ENCODE data around the gene ELFN1. TPM values are rescaled to one million over a fixed set of nuclear protein-coding genes. Genes with fewer than 3 reads are reported as not detected.

ELFN1 gene
- total RNA-seq, 1 donor from 2014 or later = 0.62 TPM

DNA sequence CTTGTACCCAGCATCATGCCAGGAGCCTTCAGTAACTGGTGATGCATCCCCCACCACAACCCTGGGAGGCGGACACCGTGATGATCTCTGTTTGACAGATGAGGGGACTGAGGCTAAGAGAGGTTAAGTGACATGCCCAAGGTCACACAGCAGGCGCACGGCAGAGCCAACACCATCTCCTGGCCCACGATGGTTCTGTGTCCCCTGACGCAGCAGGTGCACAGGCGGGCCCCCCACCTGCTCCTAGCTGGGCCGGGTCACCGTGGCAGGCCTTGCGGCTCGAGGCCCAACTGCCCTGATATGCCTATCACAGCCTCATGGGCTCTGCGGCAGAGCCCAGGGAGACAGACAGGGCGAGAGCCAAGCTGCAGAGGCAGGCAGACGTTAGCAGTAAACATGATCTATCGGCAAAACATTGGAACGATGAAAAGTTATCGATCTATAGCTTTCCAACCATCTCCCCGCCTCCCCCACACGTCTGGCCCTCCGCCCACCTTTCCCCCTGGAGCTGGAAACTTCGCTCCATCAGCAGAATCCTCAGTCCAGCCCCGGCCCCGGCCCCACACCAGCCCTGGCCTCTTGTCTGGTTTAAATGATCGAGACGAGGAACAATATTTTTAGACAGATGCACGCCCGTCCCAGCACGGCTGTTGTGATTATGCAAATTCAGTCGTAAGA, 65.9 kb downstream of the ELFN1 start:
- Mint-ChIP-seq H3K36me3 (ENCODE audit: unreplicated experiment) (no peaks in the 10 kb centered on the region), H3K4me3 (ENCODE audit: unreplicated experiment) (no peak overlapping the region), H3K27me3 (ENCODE audit: unreplicated experiment) (peaks cover 12% of the 10 kb centered on the region), H3K4me1 (ENCODE audit: unreplicated experiment) (no peaks in the 10 kb centered on the region), H3K9me3 (ENCODE audit: unreplicated experiment) (no peaks in the 10 kb centered on the region), H3K27ac (ENCODE audit: unreplicated experiment) (no peak overlapping the region)
- DNase-seq (ENCODE audit: extremely low spot score, unreplicated experiment) = no peak
- TF ChIP-seq CTCF (IDR thresholded peaks at IDR 0.05) = no peak

DNA sequence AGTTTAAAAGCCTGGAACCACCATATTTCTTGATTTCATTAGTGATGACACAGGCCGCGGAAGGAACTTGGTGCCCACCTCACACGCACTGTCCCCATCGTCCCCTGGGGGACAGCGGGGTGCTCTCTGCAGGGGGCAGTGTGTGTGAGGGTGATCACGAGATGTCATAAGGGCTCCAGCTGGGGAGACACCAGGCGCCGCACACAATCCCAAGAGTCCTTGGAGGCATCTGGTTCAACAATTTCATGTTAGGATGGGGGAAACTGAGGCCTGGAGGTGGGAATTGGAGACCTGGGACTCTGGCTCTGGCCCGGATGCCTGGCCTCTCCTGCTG, 66.4 kb downstream of the ELFN1 start:
- no peaks in the 10 kb centered on the region for H3K9me3 Mint-ChIP-seq (ENCODE audit: unreplicated experiment)
- peaks cover 12% of the 10 kb centered on the region for H3K27me3 Mint-ChIP-seq (ENCODE audit: unreplicated experiment)
- no peaks in the 10 kb centered on the region for H3K36me3 Mint-ChIP-seq (ENCODE audit: unreplicated experiment)
- no peak for TF ChIP-seq CTCF (IDR thresholded peaks at IDR 0.05)
- H3K4me1 Mint-ChIP-seq (ENCODE audit: unreplicated experiment) = no peaks in the 10 kb centered on the region
- DNase-seq (ENCODE audit: extremely low spot score, unreplicated experiment) = no peak
- no peak overlapping the region for H3K27ac Mint-ChIP-seq (ENCODE audit: unreplicated experiment)
- H3K4me3 Mint-ChIP-seq (ENCODE audit: unreplicated experiment) = no peak overlapping the region

- Mint-ChIP-seq H3K27me3 (ENCODE audit: unreplicated experiment) (peaks cover 12% of the 10 kb centered on the region), H3K9me3 (ENCODE audit: unreplicated experiment) (no peaks in the 10 kb centered on the region), H3K4me1 (ENCODE audit: unreplicated experiment) (no peaks in the 10 kb centered on the region), H3K4me3 (ENCODE audit: unreplicated experiment) (no peak overlapping the region), H3K36me3 (ENCODE audit: unreplicated experiment) (no peaks in the 10 kb centered on the region), H3K27ac (ENCODE audit: unreplicated experiment) (no peak overlapping the region)
- DNase-seq (ENCODE audit: extremely low spot score, unreplicated experiment) = no peak
- no peak for TF ChIP-seq CTCF (IDR thresholded peaks at IDR 0.05)
Observed at GRCh38 chr7:1736830-1737229, 66.8 kb downstream of the ELFN1 start.

DNA sequence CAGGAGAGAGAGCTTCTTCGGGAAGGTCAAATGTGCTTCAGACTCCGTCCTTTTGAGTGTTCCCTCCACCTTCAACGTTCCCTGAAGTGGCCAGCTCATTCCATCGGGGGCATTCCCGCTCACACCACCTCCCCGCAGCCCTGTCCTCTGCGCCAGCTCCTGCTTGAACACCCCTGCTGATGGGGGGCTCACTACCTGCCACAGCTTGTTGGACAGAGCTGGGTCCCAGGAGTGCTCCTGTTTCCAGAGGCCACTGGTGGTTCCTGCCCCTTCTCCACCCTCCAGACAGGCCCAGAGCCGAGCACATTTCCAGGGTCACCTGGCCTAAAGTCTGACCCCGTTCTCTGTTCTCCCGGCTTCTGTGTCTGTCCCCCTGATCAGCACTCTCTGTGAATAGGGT, 67.4 kb downstream of the ELFN1 start:
- Mint-ChIP-seq H3K4me3 (ENCODE audit: unreplicated experiment) (no peak overlapping the region), H3K4me1 (ENCODE audit: unreplicated experiment) (no peaks in the 10 kb centered on the region), H3K27ac (ENCODE audit: unreplicated experiment) (no peak overlapping the region), H3K36me3 (ENCODE audit: unreplicated experiment) (no peaks in the 10 kb centered on the region), H3K27me3 (ENCODE audit: unreplicated experiment) (peaks cover 6% of the 10 kb centered on the region), H3K9me3 (ENCODE audit: unreplicated experiment) (no peaks in the 10 kb centered on the region)
- no peak for TF ChIP-seq CTCF (IDR thresholded peaks at IDR 0.05)
- no peak for DNase-seq (ENCODE audit: extremely low spot score, unreplicated experiment)

- Mint-ChIP-seq H3K36me3 (ENCODE audit: unreplicated experiment) (no peaks in the 10 kb centered on the region), H3K4me3 (ENCODE audit: unreplicated experiment) (no peak overlapping the region), H3K9me3 (ENCODE audit: unreplicated experiment) (no peaks in the 10 kb centered on the region), H3K27ac (ENCODE audit: unreplicated experiment) (no peak overlapping the region), H3K27me3 (ENCODE audit: unreplicated experiment) (peaks cover 4% of the 10 kb centered on the region), H3K4me1 (ENCODE audit: unreplicated experiment) (no peaks in the 10 kb centered on the region)
- no peak for TF ChIP-seq CTCF (IDR thresholded peaks at IDR 0.05)
- DNase-seq (ENCODE audit: extremely low spot score, unreplicated experiment) = no peak
Observed at GRCh38 chr7:1737956-1738355, 67.9 kb downstream of the ELFN1 start.

Data from osteocyte (in vitro differentiated cells).